Mammary epithelial cell (primary cell): ENCODE measurements around the gene RIMS3.

Experiments
- CTCF ChIP-seq, 2 donors: IDR thresholded peaks in 1 of 2; conservative IDR thresholded peaks in 1 of 2; 2 replicates each; pipeline ENCODE4 v1.5.1; 2011 to 2012; ENCODE audit warnings: inconsistent platforms in 2 of 2, low read length in 2 of 2, mild to moderate bottlenecking in 2 of 2, control low read depth in 1 of 2, low read depth in 1 of 2; ENCODE audit not compliant: insufficient read depth in 1 of 2; ENCODE audit errors: extremely low read depth in 1 of 2
- EZH2 ChIP-seq: IDR thresholded peaks from 2 replicates; pipeline ENCODE4 v1.6.1; 2012; ENCODE audit warnings: low read length, inconsistent platforms, borderline replicate concordance

GRCh38 chr1:40612345-40612831 lies 53.1 kb downstream of the RIMS3 start:
- TF ChIP-seq CTCF (conservative IDR thresholded peaks at IDR 0.05 in 1 of 2, IDR thresholded peaks at IDR 0.05 in 1 of 2; ENCODE audit: extremely low read depth in 1 of 2, insufficient read depth in 1 of 2, low read depth in 1 of 2, low read length in 2 of 2), result peak; percentile 97 to 99
- TF ChIP-seq EZH2, result no peak
